22Rv1 (cell line): ENCODE measurements around the gene FRAS1.

ENCODE experiments used
- H3K27ac ChIP-seq: fragments of 450-650 bp; 2 replicates; pipeline ENCODE4 v1.5.1; 2017
- ZFX ChIP-seq: fragments of 450-650 bp; IDR thresholded peaks from 2 replicates; pipeline ENCODE4 v1.6.1; 2017; ENCODE audit warnings: antibody characterized with exemption, borderline replicate concordance
- TF ChIP-seq, protein P1 (sequence below): fragments of 450-650 bp; IDR thresholded peaks from 2 replicates; pipeline ENCODE4 v1.5.1; 2017; ENCODE audit warnings: mild to moderate bottlenecking

Gene FRAS1

DNA sequence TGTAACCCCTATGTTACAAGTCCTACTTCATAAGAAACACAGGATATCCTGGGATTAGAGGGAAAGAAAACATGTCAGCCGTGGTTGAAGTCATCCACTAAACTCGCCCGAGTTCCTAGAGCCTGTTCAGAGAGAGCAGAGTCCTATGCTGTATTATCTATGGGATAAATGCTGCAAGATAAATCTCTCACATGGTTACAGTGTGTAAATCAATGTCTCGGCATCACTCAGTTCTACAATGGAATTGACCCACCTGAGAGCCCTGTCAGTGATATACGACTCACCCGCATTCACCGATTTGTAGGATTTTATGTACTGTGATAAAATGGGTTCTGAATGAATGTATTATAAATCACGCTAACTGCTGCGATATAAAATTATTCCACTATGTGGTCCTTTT, 366.7 kb downstream of the FRAS1 start:
- TF ChIP-seq, protein P1, sequence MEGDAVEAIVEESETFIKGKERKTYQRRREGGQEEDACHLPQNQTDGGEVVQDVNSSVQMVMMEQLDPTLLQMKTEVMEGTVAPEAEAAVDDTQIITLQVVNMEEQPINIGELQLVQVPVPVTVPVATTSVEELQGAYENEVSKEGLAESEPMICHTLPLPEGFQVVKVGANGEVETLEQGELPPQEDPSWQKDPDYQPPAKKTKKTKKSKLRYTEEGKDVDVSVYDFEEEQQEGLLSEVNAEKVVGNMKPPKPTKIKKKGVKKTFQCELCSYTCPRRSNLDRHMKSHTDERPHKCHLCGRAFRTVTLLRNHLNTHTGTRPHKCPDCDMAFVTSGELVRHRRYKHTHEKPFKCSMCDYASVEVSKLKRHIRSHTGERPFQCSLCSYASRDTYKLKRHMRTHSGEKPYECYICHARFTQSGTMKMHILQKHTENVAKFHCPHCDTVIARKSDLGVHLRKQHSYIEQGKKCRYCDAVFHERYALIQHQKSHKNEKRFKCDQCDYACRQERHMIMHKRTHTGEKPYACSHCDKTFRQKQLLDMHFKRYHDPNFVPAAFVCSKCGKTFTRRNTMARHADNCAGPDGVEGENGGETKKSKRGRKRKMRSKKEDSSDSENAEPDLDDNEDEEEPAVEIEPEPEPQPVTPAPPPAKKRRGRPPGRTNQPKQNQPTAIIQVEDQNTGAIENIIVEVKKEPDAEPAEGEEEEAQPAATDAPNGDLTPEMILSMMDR, result no peak
- TF ChIP-seq ZFX, result no peak
- H3K27ac ChIP-seq, result no peak overlapping the region

GRCh38 chr4:78424461-78424860, 367.3 kb downstream of the FRAS1 start:
- TF ChIP-seq ZFX, result no peak
- TF ChIP-seq, protein P1, result no peak
- no peak overlapping the region for H3K27ac ChIP-seq

GRCh38 chr4:78426972-78427371, 369.8 kb downstream of the FRAS1 start:
- peak overlapping the region; percentile 73 for H3K27ac ChIP-seq
- TF ChIP-seq, protein P1, result no peak
- TF ChIP-seq ZFX, result no peak

DNA sequence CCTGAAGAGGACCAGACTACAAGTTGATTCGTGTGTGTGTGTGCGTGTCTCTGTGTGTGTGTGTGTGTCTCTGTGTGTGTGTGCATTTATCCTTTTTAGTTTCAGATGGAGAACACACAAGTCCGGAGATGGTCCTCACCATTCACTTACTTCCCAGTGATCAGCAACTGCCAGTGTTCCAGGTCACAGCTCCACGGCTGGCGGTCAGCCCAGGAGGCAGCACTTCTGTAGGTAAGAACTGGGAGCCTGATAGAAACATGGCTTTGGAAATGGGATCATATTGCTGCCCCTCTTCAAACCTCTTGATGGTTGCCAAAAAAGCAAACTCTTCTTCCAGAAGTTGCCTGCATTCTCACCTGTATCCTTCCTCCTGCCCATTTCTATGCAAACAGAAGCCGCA, 371.9 kb downstream of the FRAS1 start:
- TF ChIP-seq, protein P1, result no peak
- no peak for TF ChIP-seq ZFX
- H3K27ac ChIP-seq, result no peak overlapping the region

DNA sequence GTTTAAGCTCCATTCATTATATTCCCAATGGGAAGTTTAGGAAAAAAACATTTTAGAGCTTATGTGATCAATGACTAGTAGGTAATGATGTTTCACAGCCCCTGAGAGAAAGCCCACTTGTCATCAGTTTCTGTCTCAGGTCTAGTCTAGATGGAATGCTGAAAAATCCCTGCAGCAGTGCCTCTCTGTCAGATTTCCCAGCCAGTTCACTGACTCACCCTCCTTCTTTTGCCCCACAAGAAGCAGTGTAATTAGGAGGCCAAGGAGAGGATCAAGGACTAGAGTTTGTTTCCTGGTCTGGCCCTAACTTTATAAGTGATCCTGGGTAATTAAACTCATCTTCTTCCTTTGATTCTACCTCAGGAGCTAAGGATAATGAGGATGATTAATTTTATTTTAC, 375.8 kb downstream of the FRAS1 start:
- TF ChIP-seq ZFX, result no peak
- TF ChIP-seq, protein P1, result no peak
- H3K27ac ChIP-seq, result no peak overlapping the region

DNA sequence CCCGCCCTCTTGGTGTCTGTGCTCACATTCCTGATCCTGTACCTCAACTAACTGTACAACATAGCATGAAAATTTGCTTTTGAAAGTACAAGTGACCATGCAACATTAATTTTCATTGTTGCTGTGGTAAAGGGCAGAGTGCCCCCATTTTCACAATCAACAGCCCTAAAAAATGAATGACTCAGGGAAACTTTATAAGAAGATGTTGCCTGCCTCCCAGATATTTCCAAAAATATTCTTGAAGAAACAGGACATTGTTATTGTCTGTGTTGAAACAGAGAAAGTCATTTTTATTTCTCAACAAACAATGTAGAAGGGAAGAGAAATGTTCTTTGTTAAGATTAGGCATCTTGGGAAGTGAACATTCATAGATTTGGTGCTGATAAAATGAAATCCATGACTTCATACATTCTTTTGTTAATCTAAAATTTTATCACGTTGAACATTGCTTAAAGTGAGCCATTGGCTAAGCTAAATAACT, 380.5 kb downstream of the FRAS1 start:
- no peak overlapping the region for H3K27ac ChIP-seq
- no peak for TF ChIP-seq ZFX
- TF ChIP-seq, protein P1, result no peak

DNA sequence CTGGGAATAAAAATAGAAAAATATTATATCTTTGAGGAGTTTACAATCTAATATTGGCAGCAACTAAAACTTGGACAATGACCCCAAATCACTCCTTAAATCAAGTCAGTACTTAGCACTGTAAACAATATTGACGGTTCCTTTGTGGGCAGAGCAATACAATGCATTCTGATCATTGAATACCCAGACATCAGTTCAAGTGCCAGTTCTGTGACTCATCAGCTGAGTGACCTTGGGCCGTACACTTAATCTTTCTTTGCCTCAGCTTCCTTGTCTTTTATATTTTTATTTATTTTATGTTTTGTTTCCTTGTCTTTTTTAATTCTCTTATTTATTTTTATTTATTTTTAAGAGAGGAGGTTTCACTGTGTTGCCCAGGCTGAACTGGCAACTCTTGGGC, 382.2 kb downstream of the FRAS1 start:
- TF ChIP-seq, protein P1, result no peak
- TF ChIP-seq ZFX, result no peak
- H3K27ac ChIP-seq, result no peak overlapping the region
